Natural killer cell (primary cell): ENCODE measurements around the gene CABCOCO1. TPM values are rescaled to one million over a fixed set of nuclear protein-coding genes. Genes with fewer than 3 reads are reported as not detected.

Experiments
- ATAC-seq, 3 donors: fragments of 150-1000 bp in 2 of 3; fragments of 200-7000 bp in 1 of 3; cut with Tn5 transposase; 1 replicate in 1 of 3; 2 replicates in 2 of 3; pipeline ENCODE4 v1.10.0; 2021; ENCODE audit warnings: mild to moderate bottlenecking in 2 of 3, moderate library complexity in 2 of 3
- DNase-seq, 2 donors: peaks; one replicate each; pipeline versions ENCODE4 v3.0.0 to v3.0.0-alpha.2; 2013 to 2021; ENCODE audit warnings: mixed read lengths in 1 of 2
- H3K27ac ChIP-seq: one replicate; pipeline ENCODE4 v1.5.1; 2013; ENCODE audit warnings: mild to moderate bottlenecking, low read length
- H3K27me3 ChIP-seq: one replicate; pipeline ENCODE4 v1.6.1; 2013; ENCODE audit warnings: low read length; ENCODE audit not compliant: control insufficient read depth, insufficient read depth
- H3K36me3 ChIP-seq: one replicate; pipeline ENCODE4 v1.6.1; 2013; ENCODE audit warnings: low read length; ENCODE audit not compliant: control insufficient read depth, insufficient read depth
- H3K4me1 ChIP-seq: one replicate; pipeline ENCODE4 v1.6.1; 2013; ENCODE audit warnings: low read length; ENCODE audit not compliant: control insufficient read depth, insufficient read depth
- H3K4me3 ChIP-seq: one replicate; pipeline ENCODE4 v1.5.1; 2013; ENCODE audit warnings: low read length
- H3K9me3 ChIP-seq: one replicate; pipeline ENCODE4 v1.6.1; 2013; ENCODE audit warnings: low read length; ENCODE audit not compliant: control insufficient read depth, insufficient read depth
- H3K27ac Mint-ChIP-seq, 2 donors: one replicate each; pipeline ENCODE4 v1.8.0; 2022; ENCODE audit warnings: mild to moderate bottlenecking in 2 of 2, mixed read lengths in 2 of 2, moderate library complexity in 1 of 2
- H3K27me3 Mint-ChIP-seq, 2 donors: one replicate each; pipeline ENCODE4 v1.8.0; 2022; ENCODE audit warnings: low read depth in 2 of 2, mixed read lengths in 2 of 2
- H3K36me3 Mint-ChIP-seq: one replicate; pipeline ENCODE4 v1.8.0; 2022; ENCODE audit warnings: mixed read lengths
- H3K4me1 Mint-ChIP-seq, 2 donors: one replicate each; pipeline ENCODE4 v1.8.0; 2022; ENCODE audit warnings: mixed read lengths in 2 of 2
- H3K4me3 Mint-ChIP-seq: one replicate; pipeline ENCODE4 v1.8.0; 2022; ENCODE audit warnings: mild to moderate bottlenecking, moderate library complexity, mixed read lengths
- H3K9me3 Mint-ChIP-seq, 2 donors: one replicate each; pipeline ENCODE4 v1.8.0; 2022; ENCODE audit warnings: mixed read lengths in 2 of 2
- WGBS: methylation state at CpG from one replicate; pipeline ENCODE4 v1.1.7; 2013; ENCODE audit warnings: missing lambda C conversion rate; ENCODE audit not compliant: insufficient coverage; 5-methylcytosine and 5-hydroxymethylcytosine counted together
- intact Hi-C: fragments of 100-400 bp; cut with micrococcal nuclease; formaldehyde crosslinking; loops from one replicate; pipeline ENCODE4 v1.14.2; 2022
- total RNA-seq, 4 donors: library from RNA; stranded (reverse); fragments of 120-200 nt in 1 of 4; gene quantifications; one replicate each; pipeline versions ENCODE4 v1.2.3 to v1.2.4, GENCODE V29; 2013 to 2022
- TF ChIP-seq, protein P1 (sequence below): fragments of 200-600 bp; IDR thresholded peaks from one replicate; pipeline ENCODE4 v1.8.0; 2022; ENCODE audit warnings: antibody characterized with exemption

CABCOCO1 gene
- total RNA-seq, 3 donors from 2014 or later (not counting 1 experiment from before 2014, with no cell fraction given) = not detected

DNA sequence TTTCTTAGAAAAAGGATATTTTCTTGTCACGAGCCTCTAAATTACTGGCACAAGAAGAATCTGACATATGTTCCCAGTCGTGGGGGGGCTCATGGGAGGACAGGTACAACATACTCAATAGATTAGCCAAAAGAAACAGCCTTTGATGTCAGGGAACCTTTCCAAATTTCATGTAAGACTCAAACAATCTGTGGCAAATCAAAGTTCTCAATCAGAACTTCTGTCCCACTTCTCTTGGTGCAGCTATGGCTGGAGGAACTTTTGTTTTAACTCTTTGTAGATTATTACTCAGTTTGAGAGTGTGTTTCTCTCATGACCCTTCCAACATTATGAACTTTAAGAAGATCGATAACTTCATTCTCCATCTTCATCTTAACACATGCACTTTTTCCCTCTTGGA is 124.4 kb downstream of the CABCOCO1 start:
- Mint-ChIP-seq H3K27me3 (peaks cover 0 to 4% of the 10 kb centered on the region in 2 donors), H3K9me3 (peaks cover 0 to 1% of the 10 kb centered on the region in 2 donors), H3K36me3 (no peaks in the 10 kb centered on the region), H3K4me1 (peaks cover 0 to 10% of the 10 kb centered on the region in 2 donors), H3K4me3 (no peak overlapping the region), H3K27ac (no peak overlapping the region)
- Histone ChIP-seq H3K36me3 (no peaks in the 10 kb centered on the region), H3K27ac (no peak overlapping the region), H3K9me3 (no peaks in the 10 kb centered on the region), H3K4me1 (no peaks in the 10 kb centered on the region), H3K27me3 (no peaks in the 10 kb centered on the region), H3K4me3 (no peak overlapping the region)
- no peak for ATAC-seq
- TF ChIP-seq, protein P1, sequence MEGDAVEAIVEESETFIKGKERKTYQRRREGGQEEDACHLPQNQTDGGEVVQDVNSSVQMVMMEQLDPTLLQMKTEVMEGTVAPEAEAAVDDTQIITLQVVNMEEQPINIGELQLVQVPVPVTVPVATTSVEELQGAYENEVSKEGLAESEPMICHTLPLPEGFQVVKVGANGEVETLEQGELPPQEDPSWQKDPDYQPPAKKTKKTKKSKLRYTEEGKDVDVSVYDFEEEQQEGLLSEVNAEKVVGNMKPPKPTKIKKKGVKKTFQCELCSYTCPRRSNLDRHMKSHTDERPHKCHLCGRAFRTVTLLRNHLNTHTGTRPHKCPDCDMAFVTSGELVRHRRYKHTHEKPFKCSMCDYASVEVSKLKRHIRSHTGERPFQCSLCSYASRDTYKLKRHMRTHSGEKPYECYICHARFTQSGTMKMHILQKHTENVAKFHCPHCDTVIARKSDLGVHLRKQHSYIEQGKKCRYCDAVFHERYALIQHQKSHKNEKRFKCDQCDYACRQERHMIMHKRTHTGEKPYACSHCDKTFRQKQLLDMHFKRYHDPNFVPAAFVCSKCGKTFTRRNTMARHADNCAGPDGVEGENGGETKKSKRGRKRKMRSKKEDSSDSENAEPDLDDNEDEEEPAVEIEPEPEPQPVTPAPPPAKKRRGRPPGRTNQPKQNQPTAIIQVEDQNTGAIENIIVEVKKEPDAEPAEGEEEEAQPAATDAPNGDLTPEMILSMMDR = no peak
- no peak for DNase-seq
- 73% methylated on average over 2 of the region's 3 CpGs for WGBS
- intact Hi-C loops = no loop called here

DNA sequence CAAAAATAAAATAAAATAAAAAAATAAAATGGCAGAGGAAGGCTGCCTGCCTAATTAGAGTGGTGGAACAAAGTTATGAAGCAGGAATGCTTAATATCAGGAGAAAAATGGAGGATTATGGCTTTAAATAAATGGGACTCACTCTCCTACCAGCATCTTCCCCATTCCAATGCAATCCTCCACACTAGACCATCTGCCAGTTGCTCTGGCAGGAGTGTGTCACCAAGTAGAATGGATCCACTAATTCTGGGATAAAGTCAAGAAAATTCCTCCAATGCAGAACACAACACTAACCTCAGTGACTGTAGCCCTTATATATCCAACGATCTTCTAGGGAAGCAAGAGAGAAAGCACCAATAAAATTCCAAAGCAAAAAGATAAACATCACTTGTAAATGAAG is 126.3 kb downstream of the CABCOCO1 start:
- Mint-ChIP-seq H3K4me3 (no peak overlapping the region), H3K36me3 (no peaks in the 10 kb centered on the region), H3K4me1 (peaks cover 0 to 10% of the 10 kb centered on the region in 2 donors), H3K27me3 (peaks cover 0 to 3% of the 10 kb centered on the region in 2 donors), H3K9me3 (no peaks in the 10 kb centered on the region), H3K27ac (no peak overlapping the region)
- 100% methylated on average over 1 of the region's 1 CpG for WGBS
- H3K4me3 ChIP-seq = no peak overlapping the region
- H3K9me3 ChIP-seq = no peaks in the 10 kb centered on the region
- no peak for ATAC-seq
- H3K4me1 ChIP-seq = no peaks in the 10 kb centered on the region
- no peak overlapping the region for H3K27ac ChIP-seq
- no peaks in the 10 kb centered on the region for H3K27me3 ChIP-seq
- DNase-seq = no peak
- TF ChIP-seq, protein P1 = no peak
- no peaks in the 10 kb centered on the region for H3K36me3 ChIP-seq
- intact Hi-C loops = no loop called here

DNA sequence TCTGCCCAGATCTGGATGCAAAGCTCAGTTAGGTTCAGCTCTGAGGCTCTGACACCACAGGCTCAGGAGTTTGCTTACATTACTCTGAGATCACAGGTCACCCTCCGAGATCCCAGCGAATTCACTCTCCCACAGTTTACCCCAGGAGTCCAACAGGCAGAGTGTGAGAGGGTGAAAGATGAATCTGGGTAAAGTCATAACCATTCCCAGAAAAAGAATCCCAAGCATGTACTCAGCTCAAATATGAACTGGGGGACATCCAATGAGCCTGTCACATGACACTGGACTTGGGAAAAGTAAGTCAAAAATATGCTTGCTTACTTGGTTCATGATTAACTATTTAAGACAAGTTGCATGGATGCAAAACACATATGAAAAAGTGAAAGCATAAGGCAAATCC is 128.5 kb downstream of the CABCOCO1 start:
- H3K27ac Mint-ChIP-seq = no peak overlapping the region
- no peak for ATAC-seq
- intact Hi-C loops = no loop called here

More for the DNA sequence above, 128.5 kb downstream of the CABCOCO1 start:
- Histone ChIP-seq H3K36me3 (no peaks in the 10 kb centered on the region), H3K9me3 (no peaks in the 10 kb centered on the region), H3K4me3 (no peak overlapping the region), H3K27me3 (no peaks in the 10 kb centered on the region), H3K27ac (no peak overlapping the region), H3K4me1 (no peaks in the 10 kb centered on the region)
- Mint-ChIP-seq H3K27me3 (peaks cover 0 to 3% of the 10 kb centered on the region in 2 donors), H3K9me3 (no peaks in the 10 kb centered on the region), H3K4me1 (peaks cover 0 to 10% of the 10 kb centered on the region in 2 donors), H3K4me3 (no peak overlapping the region), H3K36me3 (no peaks in the 10 kb centered on the region)
- WGBS = no CpG with 5 or more reads among the region's 2 CpGs
- TF ChIP-seq, protein P1 = no peak
- no peak for DNase-seq
